Stimulated activated CD4-positive, alpha-beta T cell treated with anti-CD3 and anti-CD28 coated beads, Interleukin-12 subunit alpha, Interleukin-12 subunit beta, amount 100 ng/mL, for 4 hours (primary cell): Measurements from ENCODE around the gene PRCC.
A peak's percentile ranks its signal among the peaks of the same experiment; 100 is the strongest.

ENCODE experiments used
- DNase-seq: peaks from one replicate; pipeline ENCODE4 v3.0.0-alpha.2; 2020

The PRCC gene

GRCh38 chr1:156816561-156817328 lies 49.4 kb downstream of the PRCC start, which contains the start of gene SH2D2A:
TSS of gene SH2D2A (minus strand) at chr1:156816848. CDS start at chr1:156816708, 140 bp downstream.
- peak; percentile 87 for DNase-seq

- DNase-seq = no peak
Measured at GRCh38 chr1:156821801-156822200, 54.5 kb downstream of the PRCC start.

- DNase-seq = no peak
Measured at GRCh38 chr1:156822680-156823079, 55.3 kb downstream of the PRCC start.

- DNase-seq = no peak
Measured at GRCh38 chr1:156823210-156823790, 56.0 kb downstream of the PRCC start.

- DNase-seq = no peak
Measured at GRCh38 chr1:156826630-156827029, 59.3 kb downstream of the PRCC start.

GRCh38 chr1:156828400-156829124 lies 61.2 kb downstream of the PRCC start:
- no peak for DNase-seq

- no peak for DNase-seq
Measured at GRCh38 chr1:156832434-156832833, 65.1 kb downstream of the PRCC start.

- DNase-seq = no peak
Measured at GRCh38 chr1:156833603-156834002, 66.3 kb downstream of the PRCC start.

GRCh38 chr1:156834322-156834721 lies 67.0 kb downstream of the PRCC start:
- no peak for DNase-seq

GRCh38 chr1:156836041-156836654 lies 68.8 kb downstream of the PRCC start:
- DNase-seq = no peak

GRCh38 chr1:156836892-156837291 lies 69.6 kb downstream of the PRCC start:
- DNase-seq = no peak

- DNase-seq = peak; percentile 24
Measured at GRCh38 chr1:156838972-156839371, 71.6 kb downstream of the PRCC start.

GRCh38 chr1:156839426-156840109 lies 72.2 kb downstream of the PRCC start:
- DNase-seq = no peak

GRCh38 chr1:156840186-156840897 lies 73.0 kb downstream of the PRCC start:
- no peak for DNase-seq

GRCh38 chr1:156840898-156841279 lies 73.6 kb downstream of the PRCC start:
- DNase-seq = no peak

- DNase-seq = no peak
Measured at GRCh38 chr1:156841295-156841855, 74.0 kb downstream of the PRCC start.

- no peak for DNase-seq
Measured at GRCh38 chr1:156842618-156843300, 75.4 kb downstream of the PRCC start.

GRCh38 chr1:156844102-156844501 lies 76.8 kb downstream of the PRCC start:
- DNase-seq = no peak

GRCh38 chr1:156844638-156845037 lies 77.3 kb downstream of the PRCC start:
- no peak for DNase-seq

- DNase-seq = peak; percentile 23
Measured at GRCh38 chr1:156845055-156845952, 78.0 kb downstream of the PRCC start.
